GM18519 (cell line): ENCODE results near the gene COL28A1.
A peak's percentile ranks its signal among the peaks of the same experiment; 100 is the strongest.

ENCODE experiments used
- ATAC-seq: cut with Tn5 transposase; IDR thresholded peaks from one replicate; pipeline ENCODE4 v1.9.1; 2021; ENCODE audit warnings: mild to moderate bottlenecking, moderate library complexity; ENCODE audit not compliant: unreplicated experiment, low FRiP score

Gene COL28A1

GRCh38 chr7:7351156-7351555 lies 184.5 kb downstream of the COL28A1 start:
- ATAC-seq, result no peak

DNA sequence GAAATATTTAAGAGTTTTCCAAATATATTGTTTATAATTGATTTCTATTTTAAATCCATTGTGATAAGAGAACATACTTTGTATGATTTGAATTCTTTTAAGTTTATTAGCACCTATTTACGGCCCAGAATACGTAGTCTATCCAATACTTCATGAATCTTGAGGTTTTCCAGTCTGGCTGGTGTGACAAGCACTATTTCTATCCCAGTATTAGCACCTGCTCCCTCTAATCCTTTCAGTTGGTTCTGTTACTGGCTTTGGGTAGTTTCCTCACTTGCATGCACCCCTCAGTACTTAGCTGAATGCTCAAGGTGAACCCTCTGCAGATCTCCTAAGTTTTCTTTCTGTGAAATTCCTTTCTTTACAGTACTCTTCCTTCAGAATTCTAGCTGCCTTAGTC lies 186.5 kb downstream of the COL28A1 start:
- ATAC-seq, result no peak

- ATAC-seq, result no peak
Measured at GRCh38 chr7:7347045-7347444, 188.6 kb downstream of the COL28A1 start.

DNA sequence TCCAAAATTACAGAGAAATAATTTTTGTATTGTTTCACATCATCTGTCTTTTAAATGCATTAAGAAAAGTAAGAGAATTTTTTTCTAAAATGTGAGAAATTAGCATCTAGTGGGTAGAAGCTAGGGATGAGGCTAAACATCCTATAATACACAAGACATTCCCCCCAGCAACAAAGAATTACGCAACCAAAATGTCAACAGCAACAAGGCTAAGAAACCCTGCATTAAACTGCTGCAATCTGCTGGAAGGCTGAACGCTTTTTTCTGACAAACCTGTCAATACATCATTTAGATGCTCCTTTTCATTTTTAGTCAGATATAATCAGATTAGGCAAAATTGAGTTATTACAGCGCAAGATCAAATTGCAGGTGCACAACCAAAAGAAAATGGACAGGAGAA lies 191.1 kb downstream of the COL28A1 start:
- no peak for ATAC-seq

DNA sequence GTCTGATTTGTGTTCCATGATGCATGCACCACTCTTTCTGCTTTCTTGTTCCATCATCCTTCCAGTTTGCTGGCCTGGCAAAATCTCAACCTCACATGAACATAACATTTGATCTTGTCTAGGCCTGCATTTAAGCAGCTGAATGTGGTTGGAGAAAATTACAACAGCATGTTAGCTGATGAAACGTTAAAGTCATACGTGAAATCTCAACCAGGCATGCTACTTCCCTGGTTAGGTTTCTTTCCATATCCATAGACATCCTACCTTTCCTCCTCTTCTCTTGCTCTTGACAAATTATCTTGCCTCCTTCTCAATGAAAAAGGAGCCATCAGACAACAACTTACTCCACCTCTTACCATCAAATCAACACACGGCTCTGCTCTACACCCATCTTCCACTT lies 199.8 kb downstream of the COL28A1 start:
- no peak for ATAC-seq

- ATAC-seq, result no peak
Measured at GRCh38 chr7:7335215-7335614, 200.5 kb downstream of the COL28A1 start.

DNA sequence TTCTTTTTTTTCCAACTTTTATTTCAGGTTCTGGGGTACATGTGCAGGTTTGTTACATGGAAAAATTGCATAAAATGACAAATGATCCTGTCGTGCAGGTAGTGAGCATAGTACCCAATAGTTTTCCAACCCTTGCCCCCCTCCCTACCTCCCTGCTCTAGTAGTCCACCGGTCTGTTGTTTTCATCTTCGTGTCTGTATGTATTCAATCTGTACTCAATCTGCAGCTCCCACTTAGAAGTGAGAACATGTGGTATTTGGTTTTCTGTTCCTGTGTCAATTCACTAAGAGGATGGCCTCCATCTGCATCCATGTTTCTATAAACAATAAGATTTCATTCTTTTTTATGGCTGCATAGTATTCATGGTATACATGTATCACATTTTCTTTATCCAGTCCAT lies 202.1 kb downstream of the COL28A1 start:
- ATAC-seq, result no peak

DNA sequence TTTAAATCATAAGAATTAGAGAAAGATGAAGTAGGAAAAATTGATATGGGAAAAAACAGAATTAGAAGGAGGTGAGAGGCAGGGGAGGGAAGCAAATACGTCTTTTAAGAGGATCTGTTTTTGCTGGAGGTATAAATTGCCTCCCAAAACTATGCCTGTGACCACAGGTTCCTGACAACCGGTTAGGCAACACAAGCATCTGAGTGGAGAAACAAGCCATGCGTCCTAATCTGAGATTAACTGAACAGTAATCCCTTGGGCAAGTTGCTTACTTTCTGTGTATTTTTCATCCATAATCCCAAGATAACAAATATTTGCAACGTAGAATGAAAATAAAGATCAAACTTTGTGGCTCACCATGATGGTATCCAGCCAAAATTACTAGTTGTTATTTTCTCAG lies 204.2 kb downstream of the COL28A1 start:
- ATAC-seq, result no peak

DNA sequence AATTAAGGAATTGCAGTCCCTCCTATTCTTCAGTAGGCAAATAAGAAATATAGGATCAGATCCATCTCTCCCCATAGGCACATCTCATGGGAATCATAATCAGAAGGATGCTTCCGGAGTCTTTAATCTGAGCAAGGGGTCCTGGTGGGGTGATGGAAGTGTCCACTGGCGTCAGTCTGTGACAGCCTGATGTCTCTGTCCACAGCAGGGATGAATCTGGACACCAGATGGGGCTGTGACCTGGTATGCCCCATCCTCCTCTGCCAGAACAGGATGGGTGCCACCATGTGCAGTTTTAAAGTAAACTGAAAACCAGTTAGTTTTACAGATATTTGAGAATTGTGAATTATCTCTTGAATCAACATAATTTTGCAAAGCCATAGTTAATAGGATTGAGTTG lies 204.7 kb downstream of the COL28A1 start:
- ATAC-seq, result no peak

- no peak for ATAC-seq
Measured at GRCh38 chr7:7329326-7329725, 206.3 kb downstream of the COL28A1 start.

GRCh38 chr7:7327423-7327822 lies 208.2 kb downstream of the COL28A1 start:
- no peak for ATAC-seq

GRCh38 chr7:7324698-7325097 lies 211.0 kb downstream of the COL28A1 start:
- ATAC-seq, result no peak

DNA sequence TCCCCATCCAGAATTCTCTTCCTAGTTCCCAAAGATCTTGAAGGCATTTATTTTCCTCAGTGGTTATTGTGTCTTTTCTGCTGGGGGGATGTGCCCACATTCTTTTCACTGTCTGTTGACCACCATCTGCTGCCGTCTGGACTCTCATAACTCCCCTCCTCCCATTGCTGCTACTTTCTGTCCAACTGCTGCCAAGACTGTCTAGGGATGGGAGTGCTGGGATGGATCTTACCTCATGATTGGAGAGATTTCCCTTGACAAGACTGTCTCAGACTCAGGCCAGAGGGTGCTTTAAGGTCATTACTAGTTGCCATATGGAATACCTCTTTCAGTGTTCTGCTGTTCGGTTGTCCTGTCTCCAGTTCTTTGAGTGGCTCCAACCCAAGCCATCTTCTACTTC lies 211.8 kb downstream of the COL28A1 start:
- ATAC-seq, result no peak

DNA sequence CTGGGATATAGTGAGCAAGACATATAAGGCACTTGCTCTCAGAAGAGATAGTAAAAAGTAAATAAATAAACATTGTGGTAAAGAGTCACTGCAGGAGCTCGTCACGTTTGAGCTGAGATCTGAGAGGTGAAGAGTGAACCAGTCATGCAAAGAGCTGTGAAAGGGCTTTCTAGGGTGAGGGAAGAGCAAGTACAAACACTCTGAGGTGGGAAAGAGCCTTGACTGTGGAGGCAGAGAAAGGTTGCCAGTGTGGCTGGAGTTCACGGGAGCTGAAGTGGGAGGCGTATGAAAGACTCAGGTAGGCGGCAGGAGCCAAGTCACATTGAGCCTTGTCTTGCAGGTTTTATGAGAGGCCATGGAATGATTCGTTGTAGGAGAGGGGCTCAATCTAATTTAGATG lies 212.3 kb downstream of the COL28A1 start:
- ATAC-seq, result no peak

DNA sequence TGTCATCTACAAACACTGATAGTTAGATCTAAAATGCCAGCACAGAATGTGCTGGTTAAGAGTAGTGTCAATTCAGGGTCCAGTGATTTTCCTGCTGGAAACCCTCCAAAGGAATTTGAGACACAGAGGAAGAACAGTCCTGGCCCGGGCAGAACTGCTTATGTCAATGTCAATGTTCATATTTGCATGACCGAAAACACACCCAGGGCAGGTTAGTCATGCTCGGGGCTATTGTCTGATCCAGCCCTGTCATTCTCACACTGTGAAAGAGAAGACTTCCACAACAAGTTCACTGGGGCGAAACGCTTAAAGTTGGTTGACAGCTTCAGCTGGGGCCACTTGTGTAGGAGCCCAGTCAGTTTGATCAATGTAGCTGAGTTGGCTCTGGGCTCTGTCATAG lies 214.0 kb downstream of the COL28A1 start:
- peak; percentile 97 for ATAC-seq

DNA sequence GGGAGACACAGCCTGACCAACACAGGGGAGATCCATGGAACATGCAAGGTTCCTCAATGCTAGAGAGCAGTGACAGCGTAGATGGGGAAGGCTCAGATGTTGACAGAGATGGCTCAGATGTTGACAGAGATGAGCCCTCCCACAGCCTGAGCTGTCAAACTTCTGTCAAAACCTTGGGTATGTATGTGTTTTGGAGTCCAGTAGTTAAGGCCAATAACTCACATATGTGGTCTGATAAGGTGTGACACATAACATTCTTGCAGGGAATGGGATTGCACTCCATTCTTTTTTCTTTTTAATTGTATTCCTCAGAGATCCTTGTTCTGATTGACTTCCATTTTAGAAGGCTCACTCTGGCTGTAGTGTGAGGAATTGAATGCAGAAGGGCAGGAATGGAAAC lies 217.1 kb downstream of the COL28A1 start:
- ATAC-seq, result no peak

- ATAC-seq, result no peak
Measured at GRCh38 chr7:7317850-7318249, 217.8 kb downstream of the COL28A1 start.

DNA sequence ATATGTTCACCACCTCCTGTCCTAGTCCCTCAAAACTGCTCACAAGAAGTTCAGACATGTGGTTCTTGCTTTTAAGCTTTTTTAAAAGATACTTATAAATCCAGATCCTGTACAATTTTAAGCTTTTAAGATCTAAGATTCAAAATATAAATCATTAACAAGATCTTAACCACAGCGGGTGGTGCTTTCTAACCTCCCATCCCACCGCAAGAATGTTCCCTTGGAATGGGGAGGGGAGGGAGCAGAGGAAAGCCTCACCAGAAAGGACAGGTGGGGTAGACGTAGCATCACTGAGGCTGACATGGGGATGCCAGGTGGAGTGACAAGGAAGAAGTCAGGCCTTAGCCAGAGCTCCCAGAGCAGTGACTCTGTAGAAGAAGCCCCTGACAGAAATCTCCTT lies 219.8 kb downstream of the COL28A1 start:
- no peak for ATAC-seq

DNA sequence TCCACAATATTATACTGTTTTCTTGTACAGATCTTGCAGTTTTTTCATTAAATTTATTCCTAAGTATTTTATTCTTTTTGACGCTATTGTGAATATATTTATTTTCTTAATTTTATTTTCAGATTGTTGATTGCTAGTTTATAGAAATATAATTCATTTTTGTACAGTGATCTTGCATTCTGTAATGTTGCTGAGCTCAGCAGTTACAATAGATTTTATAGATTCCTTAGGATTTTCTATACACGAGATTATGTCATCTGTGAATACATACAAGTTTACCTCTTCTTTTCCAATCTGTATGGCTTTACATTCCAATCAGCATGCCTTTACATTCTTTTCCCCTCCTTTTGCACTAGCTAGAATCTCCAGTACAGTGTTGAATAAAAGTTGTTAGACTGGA lies 223.3 kb downstream of the COL28A1 start:
- no peak for ATAC-seq

DNA sequence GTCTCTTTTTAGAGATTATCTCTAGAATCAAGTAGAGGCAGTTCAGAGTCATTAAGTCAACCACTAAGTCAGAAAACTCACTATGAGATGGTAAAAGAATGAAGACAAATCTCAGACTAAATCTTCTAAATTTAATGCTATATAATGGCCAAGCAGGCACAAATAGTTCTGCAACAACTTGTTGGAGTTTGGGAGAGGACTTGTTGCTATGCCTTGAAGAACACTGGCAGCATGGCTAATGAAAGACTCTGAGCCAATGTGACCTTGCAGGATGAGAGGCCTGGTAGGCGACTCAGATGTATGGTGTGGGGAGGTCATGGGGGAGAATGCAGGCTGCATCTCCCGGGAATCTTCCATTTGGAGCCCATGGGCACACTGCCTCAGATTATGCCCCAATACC lies 224.7 kb downstream of the COL28A1 start:
- no peak for ATAC-seq

GRCh38 chr7:7309203-7309602 lies 226.5 kb downstream of the COL28A1 start:
- no peak for ATAC-seq
